DLD1 (cell line): ENCODE measurements around the gene FNDC3A.

ENCODE experiments used
- in situ Hi-C: cut with HindIII; loops from 2 replicates; pipeline ENCODE4 v1.10.0; 2017; ENCODE audit warnings: low sequenced_read_pairs

Gene FNDC3A

GRCh38 chr13:49210669-49211068, 235.0 kb downstream of the FNDC3A start:
- in situ Hi-C loops, result no loop called here

- in situ Hi-C loops, result no loop called here
Observed at GRCh38 chr13:49213539-49213938, 237.8 kb downstream of the FNDC3A start.

- in situ Hi-C loops, result no loop called here
Observed at GRCh38 chr13:49213997-49214916, 238.5 kb downstream of the FNDC3A start.

- in situ Hi-C loops, result no loop called here
Observed at GRCh38 chr13:49214917-49215376, 239.2 kb downstream of the FNDC3A start.

GRCh38 chr13:49216334-49216733, 240.6 kb downstream of the FNDC3A start:
- in situ Hi-C loops, result no loop called here

GRCh38 chr13:49217962-49218492, 242.3 kb downstream of the FNDC3A start:
- in situ Hi-C loops, result no loop called here

GRCh38 chr13:49218493-49219051, 242.9 kb downstream of the FNDC3A start:
- in situ Hi-C loops, result no loop called here

- in situ Hi-C loops, result no loop called here
Observed at GRCh38 chr13:49219647-49220035, 243.9 kb downstream of the FNDC3A start.

GRCh38 chr13:49220036-49220855, 244.5 kb downstream of the FNDC3A start, which contains the start of gene MLNR:
Gene MLNR, plus strand, starts transcription at chr13:49220338. Its CDS starts 0 bp downstream, at chr13:49220338.
- in situ Hi-C loops, result no loop called here

GRCh38 chr13:49220856-49221589, 245.3 kb downstream of the FNDC3A start:
- in situ Hi-C loops, result no loop called here

- in situ Hi-C loops, result no loop called here
Observed at GRCh38 chr13:49221590-49221965, 245.9 kb downstream of the FNDC3A start.

GRCh38 chr13:49225223-49226042, 249.7 kb downstream of the FNDC3A start:
- in situ Hi-C loops, result no loop called here

- in situ Hi-C loops, result no loop called here
Observed at GRCh38 chr13:49226613-49227012, 250.9 kb downstream of the FNDC3A start.

- in situ Hi-C loops, result no loop called here
Observed at GRCh38 chr13:49234741-49235140, 259.0 kb downstream of the FNDC3A start.

- in situ Hi-C loops, result no loop called here
Observed at GRCh38 chr13:49235856-49236431, 260.2 kb downstream of the FNDC3A start.

GRCh38 chr13:49238621-49239020, 262.9 kb downstream of the FNDC3A start:
- in situ Hi-C loops, result no loop called here

- in situ Hi-C loops, result no loop called here
Observed at GRCh38 chr13:49240017-49240416, 264.3 kb downstream of the FNDC3A start.

- in situ Hi-C loops, result no loop called here
Observed at GRCh38 chr13:49241296-49241695, 265.6 kb downstream of the FNDC3A start.

- in situ Hi-C loops, result no loop called here
Observed at GRCh38 chr13:49245101-49245500, 269.4 kb downstream of the FNDC3A start.
